ENCODE data around the gene COMMD9. TPM values are rescaled to one million over a fixed set of nuclear protein-coding genes. Genes with fewer than 3 reads are reported as not detected.

The COMMD9 gene
- total RNA-seq, 3 donors from 2014 or later (not counting 1 experiment from before 2014, with no cell fraction given) = 64.6 to 79.1 (median 74.0) TPM

DNA sequence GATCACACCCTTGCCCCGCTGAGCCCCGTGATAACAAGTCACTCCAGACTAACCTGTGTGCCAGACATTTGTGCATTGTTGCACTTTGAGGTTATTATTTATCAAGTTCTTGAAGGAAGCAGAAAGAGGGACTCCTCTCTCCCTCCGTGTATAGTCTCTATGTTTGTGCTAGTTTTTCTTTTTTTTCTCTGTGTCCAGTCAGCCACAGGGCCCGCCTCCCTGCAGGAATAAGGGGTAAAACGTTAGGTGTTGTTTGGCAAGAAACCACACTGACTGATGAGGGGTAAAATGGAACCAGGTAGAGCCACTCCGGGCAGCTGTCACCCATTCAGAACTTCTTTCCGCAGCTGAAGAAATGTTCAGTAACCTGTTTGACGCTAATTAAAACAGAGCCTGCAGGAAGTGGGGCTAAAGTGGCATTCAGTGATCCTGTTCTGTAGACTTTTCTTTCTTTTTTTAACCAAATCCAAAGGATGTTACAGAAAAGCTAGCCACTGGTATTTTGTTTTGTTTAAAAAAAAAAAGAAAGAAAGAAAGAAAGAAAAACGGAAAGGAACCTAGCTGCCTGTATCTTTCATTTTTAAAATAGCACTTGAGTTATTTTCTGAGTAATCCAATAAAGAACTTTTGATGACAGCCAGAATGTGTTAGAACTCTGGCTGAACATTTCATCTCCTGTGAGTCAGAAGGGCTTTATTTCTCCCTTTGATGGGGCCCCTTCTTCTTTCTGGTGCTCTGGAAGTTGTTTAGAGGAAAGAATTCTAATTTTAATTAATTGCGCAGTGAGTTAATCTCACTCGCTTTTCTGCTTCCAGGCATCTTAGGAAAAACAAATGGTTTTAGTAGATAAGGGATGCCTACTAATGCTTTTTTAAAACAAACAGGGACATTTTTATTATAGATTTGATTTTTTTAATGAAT lies 58.2 kb downstream of the COMMD9 start:
- Mint-ChIP-seq H3K9me3 (no peaks in the 10 kb centered on the region), H3K36me3 (no peaks in the 10 kb centered on the region), H3K4me3 (no peak overlapping the region), H3K27me3 (ENCODE audit: low read depth in 2 of 2) (peaks cover 5 to 17% of the 10 kb centered on the region in 2 donors), H3K4me1 (peaks cover 0 to 5% of the 10 kb centered on the region in 2 donors), H3K27ac (no peak overlapping the region)
- Histone ChIP-seq H3K9me3 (ENCODE audit: control insufficient read depth, insufficient read depth, low read length) (no peaks in the 10 kb centered on the region), H3K4me1 (ENCODE audit: control insufficient read depth, insufficient read depth, low read length) (no peaks in the 10 kb centered on the region), H3K27me3 (ENCODE audit: control insufficient read depth, insufficient read depth, low read length) (no peaks in the 10 kb centered on the region), H3K4me3 (ENCODE audit: low read length) (no peak overlapping the region), H3K36me3 (ENCODE audit: control insufficient read depth, insufficient read depth, low read length) (no peaks in the 10 kb centered on the region), H3K27ac (ENCODE audit: low read length) (no peak overlapping the region)
- ATAC-seq = no peak
- 66% methylated on average over 8 of the region's 11 CpGs for WGBS (ENCODE audit: insufficient coverage)
- DNase-seq = no peak
- TF ChIP-seq, protein P1, sequence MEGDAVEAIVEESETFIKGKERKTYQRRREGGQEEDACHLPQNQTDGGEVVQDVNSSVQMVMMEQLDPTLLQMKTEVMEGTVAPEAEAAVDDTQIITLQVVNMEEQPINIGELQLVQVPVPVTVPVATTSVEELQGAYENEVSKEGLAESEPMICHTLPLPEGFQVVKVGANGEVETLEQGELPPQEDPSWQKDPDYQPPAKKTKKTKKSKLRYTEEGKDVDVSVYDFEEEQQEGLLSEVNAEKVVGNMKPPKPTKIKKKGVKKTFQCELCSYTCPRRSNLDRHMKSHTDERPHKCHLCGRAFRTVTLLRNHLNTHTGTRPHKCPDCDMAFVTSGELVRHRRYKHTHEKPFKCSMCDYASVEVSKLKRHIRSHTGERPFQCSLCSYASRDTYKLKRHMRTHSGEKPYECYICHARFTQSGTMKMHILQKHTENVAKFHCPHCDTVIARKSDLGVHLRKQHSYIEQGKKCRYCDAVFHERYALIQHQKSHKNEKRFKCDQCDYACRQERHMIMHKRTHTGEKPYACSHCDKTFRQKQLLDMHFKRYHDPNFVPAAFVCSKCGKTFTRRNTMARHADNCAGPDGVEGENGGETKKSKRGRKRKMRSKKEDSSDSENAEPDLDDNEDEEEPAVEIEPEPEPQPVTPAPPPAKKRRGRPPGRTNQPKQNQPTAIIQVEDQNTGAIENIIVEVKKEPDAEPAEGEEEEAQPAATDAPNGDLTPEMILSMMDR (IDR thresholded peaks at IDR 0.05) = no peak
- intact Hi-C loops (cut with micrococcal nuclease) = no loop called here

DNA sequence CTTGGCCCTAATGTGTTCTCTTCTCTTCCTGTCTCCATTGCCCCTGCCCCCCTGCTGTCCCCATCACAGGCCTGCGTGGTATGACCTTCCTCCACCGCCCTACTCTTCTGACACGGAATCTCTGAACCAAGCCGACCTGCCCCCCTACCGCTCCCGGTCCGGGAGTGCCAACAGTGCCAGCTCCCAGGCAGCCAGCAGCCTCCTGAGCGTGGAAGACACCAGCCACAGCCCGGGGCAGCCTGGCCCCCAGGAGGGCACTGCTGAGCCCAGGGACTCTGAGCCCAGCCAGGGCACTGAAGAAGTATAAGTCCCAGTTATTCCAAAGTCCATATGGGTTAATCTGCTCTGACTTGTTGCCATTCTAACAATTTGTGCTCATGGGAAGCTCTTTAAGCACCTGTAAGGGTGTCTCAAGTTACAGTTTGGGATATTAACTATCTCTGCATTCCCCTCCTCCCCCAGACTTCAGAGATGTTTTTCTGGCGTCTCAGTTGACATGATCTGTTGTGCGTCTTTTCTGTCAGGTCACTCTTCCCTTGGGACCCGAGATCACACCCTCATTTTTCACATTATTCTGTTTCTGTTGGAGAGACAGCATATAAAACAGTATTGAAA lies 60.0 kb downstream of the COMMD9 start:
- Mint-ChIP-seq H3K9me3 (no peaks in the 10 kb centered on the region), H3K27ac (no peak overlapping the region), H3K4me3 (no peak overlapping the region), H3K4me1 (peaks cover 0 to 5% of the 10 kb centered on the region in 2 donors), H3K27me3 (ENCODE audit: low read depth in 2 of 2) (peaks cover 5 to 17% of the 10 kb centered on the region in 2 donors), H3K36me3 (no peaks in the 10 kb centered on the region)
- Histone ChIP-seq H3K36me3 (ENCODE audit: control insufficient read depth, insufficient read depth, low read length) (no peaks in the 10 kb centered on the region), H3K4me1 (ENCODE audit: control insufficient read depth, insufficient read depth, low read length) (no peaks in the 10 kb centered on the region), H3K27me3 (ENCODE audit: control insufficient read depth, insufficient read depth, low read length) (no peaks in the 10 kb centered on the region), H3K4me3 (ENCODE audit: low read length) (no peak overlapping the region), H3K9me3 (ENCODE audit: control insufficient read depth, insufficient read depth, low read length) (no peaks in the 10 kb centered on the region), H3K27ac (ENCODE audit: low read length) (no peak overlapping the region)
- no peak for DNase-seq
- WGBS (ENCODE audit: insufficient coverage) = 92% methylated on average over 11 of the region's 12 CpGs
- TF ChIP-seq, protein P1 (IDR thresholded peaks at IDR 0.05) = no peak
- ATAC-seq = no peak
- intact Hi-C loops (cut with micrococcal nuclease) = no loop called here

DNA sequence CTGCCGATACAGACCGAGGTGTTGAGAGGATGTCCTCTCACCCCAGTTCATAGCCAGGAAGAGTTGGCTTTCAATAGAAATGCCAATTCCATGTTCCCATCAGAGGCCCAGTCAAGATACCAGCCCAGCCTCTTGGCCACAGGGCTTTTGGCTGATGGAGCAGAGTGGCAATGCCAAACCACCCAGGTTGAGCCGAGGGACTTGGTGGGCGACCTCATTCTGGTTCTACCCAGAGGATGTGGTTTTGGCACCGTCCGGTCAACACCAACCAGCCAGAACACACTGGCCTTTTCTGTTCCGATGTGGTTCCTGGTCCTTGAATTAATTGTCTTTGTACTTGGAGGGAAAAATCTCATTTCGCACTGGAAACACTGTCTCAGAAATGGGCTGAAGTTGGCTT lies 60.5 kb downstream of the COMMD9 start:
- H3K36me3 Mint-ChIP-seq = no peaks in the 10 kb centered on the region
- H3K4me1 Mint-ChIP-seq = peaks cover 0 to 5% of the 10 kb centered on the region in 2 donors
- Histone ChIP-seq H3K9me3 (ENCODE audit: control insufficient read depth, insufficient read depth, low read length) (no peaks in the 10 kb centered on the region), H3K36me3 (ENCODE audit: control insufficient read depth, insufficient read depth, low read length) (no peaks in the 10 kb centered on the region), H3K27ac (ENCODE audit: low read length) (no peak overlapping the region), H3K27me3 (ENCODE audit: control insufficient read depth, insufficient read depth, low read length) (no peaks in the 10 kb centered on the region), H3K4me3 (ENCODE audit: low read length) (no peak overlapping the region), H3K4me1 (ENCODE audit: control insufficient read depth, insufficient read depth, low read length) (no peaks in the 10 kb centered on the region)
- TF ChIP-seq, protein P1 (IDR thresholded peaks at IDR 0.05) = no peak
- no peak overlapping the region for H3K27ac Mint-ChIP-seq
- WGBS (ENCODE audit: insufficient coverage) = 68% methylated on average over 8 of the region's 8 CpGs
- peaks cover 5 to 17% of the 10 kb centered on the region in 2 donors for H3K27me3 Mint-ChIP-seq (ENCODE audit: low read depth in 2 of 2)
- ATAC-seq = no peak
- H3K4me3 Mint-ChIP-seq = no peak overlapping the region
- H3K9me3 Mint-ChIP-seq = no peaks in the 10 kb centered on the region
- no peak for DNase-seq
- intact Hi-C loops (cut with micrococcal nuclease) = no loop called here
